Activated CD4-positive, alpha-beta T cell treated with anti-CD3 and anti-CD28 coated beads, Interleukin-2, amount 10 ng/mL, durations not matched to agents 24 days and 14 days (primary cell): ENCODE data around the gene HLA-DPB1. TPM values are rescaled to one million over a fixed set of nuclear protein-coding genes. Genes with fewer than 3 reads are reported as not detected.
A peak's percentile ranks its signal among the peaks of the same experiment; 100 is the strongest.
"Not testable (repeated sequence)": the region's sequence is repeated elsewhere in the genome, so short reads cannot be mapped to it uniquely, and the experiment has no call there.

Source experiments
- DNase-seq: peaks from one replicate; pipeline ENCODE4 v3.0.0; 2022
- H3K27ac Mint-ChIP-seq: one replicate; pipeline ENCODE4 v1.8.0; 2022; ENCODE audit warnings: mild to moderate bottlenecking, mixed read lengths
- H3K27me3 Mint-ChIP-seq: one replicate; pipeline ENCODE4 v1.8.0; 2022; ENCODE audit warnings: mixed read lengths
- H3K36me3 Mint-ChIP-seq: one replicate; pipeline ENCODE4 v1.8.0; 2022; ENCODE audit warnings: low read depth, mild to moderate bottlenecking, mixed read lengths
- H3K4me1 Mint-ChIP-seq: one replicate; pipeline ENCODE4 v1.8.0; 2021; ENCODE audit warnings: mixed read lengths
- H3K4me3 Mint-ChIP-seq: one replicate; pipeline ENCODE4 v1.8.0; 2022; ENCODE audit warnings: mild to moderate bottlenecking, moderate library complexity, mixed read lengths
- H3K9me3 Mint-ChIP-seq: one replicate; pipeline ENCODE4 v1.8.0; 2021; ENCODE audit warnings: mixed read lengths
- intact Hi-C: fragments of 100-400 bp; cut with micrococcal nuclease; formaldehyde crosslinking; loops from one replicate; pipeline ENCODE4 v1.15.1; 2023
- total RNA-seq: library from RNA; stranded (reverse); gene quantifications from 2 replicates; pipeline ENCODE4 v1.2.3, GENCODE V29; 2022

Gene HLA-DPB1
- total RNA-seq, 1 donor from 2014 or later: 6.2 TPM

DNA sequence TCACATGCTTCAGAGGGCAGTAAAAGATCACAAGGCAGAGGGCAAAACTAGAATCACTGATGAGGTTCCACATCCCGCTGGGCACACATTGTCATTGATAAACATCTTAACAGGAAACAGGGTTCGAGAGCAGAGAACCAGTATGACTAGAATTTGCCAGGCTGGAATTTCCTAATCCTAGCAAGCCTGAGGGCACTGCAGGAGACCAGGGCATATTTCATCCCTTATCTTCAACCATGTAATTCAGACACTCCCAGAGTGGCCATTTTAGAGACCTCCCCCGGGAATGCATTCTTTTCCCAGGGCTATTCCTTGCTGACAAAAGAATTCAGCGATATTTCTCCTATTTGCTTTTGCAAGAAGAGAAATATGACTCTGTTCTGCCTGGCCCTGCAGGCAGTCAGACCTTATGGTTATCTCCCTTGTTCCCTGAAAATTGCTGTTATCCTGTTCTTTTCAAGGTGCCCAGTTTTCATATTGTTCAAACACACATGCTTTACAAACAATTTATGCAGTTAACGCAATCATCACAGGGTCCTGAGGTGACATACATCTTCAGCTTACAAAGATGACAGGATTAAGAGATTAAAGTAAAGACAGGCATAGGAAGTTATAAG lies 25.4 kb downstream of the HLA-DPB1 start:
- H3K36me3 Mint-ChIP-seq, intact Hi-C loops, H3K27ac Mint-ChIP-seq, H3K4me1 Mint-ChIP-seq, H3K4me3 Mint-ChIP-seq: not testable (repeated sequence)
- Mint-ChIP-seq H3K9me3 (peaks cover 36% of the 10 kb centered on the region), H3K27me3 (peaks cover 56% of the 10 kb centered on the region)
- peak; percentile 53 for DNase-seq

DNA sequence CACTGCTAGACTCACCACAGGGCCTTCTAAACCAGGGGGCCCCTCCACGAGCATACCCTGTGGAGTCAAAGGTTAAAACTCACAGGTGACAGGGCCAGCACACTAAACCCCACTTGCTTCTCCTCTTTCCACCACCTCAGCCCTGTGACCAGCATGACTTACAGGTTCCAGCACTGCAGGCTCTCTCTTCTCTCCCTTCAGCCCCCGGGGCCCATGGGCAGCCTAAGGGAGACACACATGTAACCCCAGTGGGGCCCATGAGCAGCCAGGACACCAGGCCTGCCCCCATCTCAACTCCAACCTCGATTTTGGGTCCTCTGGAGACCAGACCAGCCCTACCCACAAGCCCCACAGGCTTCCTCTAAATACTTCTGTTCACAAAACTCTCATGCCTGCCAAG lies 28.0 kb downstream of the HLA-DPB1 start:
- peak; percentile 41 for DNase-seq
- H3K36me3 Mint-ChIP-seq: peaks cover 2% of the 10 kb centered on the region
- no peak overlapping the region for H3K27ac Mint-ChIP-seq
- H3K4me1 Mint-ChIP-seq: no peaks in the 10 kb centered on the region
- no peak overlapping the region for H3K4me3 Mint-ChIP-seq
- intact Hi-C loops: no loop called here
- H3K27me3 Mint-ChIP-seq: peaks cover 59% of the 10 kb centered on the region
- peaks cover 26% of the 10 kb centered on the region for H3K9me3 Mint-ChIP-seq

DNA sequence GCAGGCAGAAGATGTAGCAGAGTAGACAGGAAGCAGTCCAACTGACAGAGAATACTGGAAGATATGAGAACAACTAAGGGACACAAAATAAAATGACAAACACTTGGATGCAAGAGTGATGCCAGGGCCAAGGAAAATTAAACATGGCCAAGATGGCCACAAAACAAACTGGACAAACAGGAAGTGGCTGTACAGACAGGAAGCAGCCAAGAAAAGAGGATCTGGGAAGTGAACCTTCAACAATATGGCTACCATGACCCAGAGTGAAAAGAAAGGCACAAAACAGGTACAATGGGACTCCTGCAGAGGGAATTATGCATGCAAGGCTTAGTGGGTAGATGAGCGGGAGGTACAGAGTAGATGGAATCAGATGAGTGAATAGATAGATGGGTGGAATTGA lies 29.1 kb downstream of the HLA-DPB1 start:
- intact Hi-C loops: no loop called here
- Mint-ChIP-seq H3K4me1 (no peaks in the 10 kb centered on the region), H3K4me3 (no peak overlapping the region), H3K36me3 (no peaks in the 10 kb centered on the region), H3K27me3 (peaks cover 57% of the 10 kb centered on the region), H3K9me3 (peaks cover 21% of the 10 kb centered on the region), H3K27ac (no peak overlapping the region)
- DNase-seq: no peak

DNA sequence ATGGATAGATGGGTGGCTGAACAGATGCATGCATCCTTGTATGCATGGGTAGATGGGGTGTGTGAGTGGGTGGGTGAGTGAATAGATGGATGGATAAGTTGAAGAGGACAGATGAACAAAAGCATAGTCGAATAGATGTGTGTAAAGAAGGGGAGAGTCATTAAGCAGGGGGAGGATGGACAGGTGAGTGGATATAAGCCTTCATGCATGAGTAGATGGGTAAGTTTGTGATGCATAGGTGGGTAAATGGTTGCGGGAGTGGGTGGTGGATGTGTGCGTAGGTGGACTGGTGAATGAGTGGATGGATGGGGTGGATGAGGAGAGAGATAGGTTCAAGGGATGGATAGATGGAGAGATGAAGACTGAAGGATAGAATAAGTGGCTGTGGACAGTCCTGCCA lies 29.6 kb downstream of the HLA-DPB1 start:
- Mint-ChIP-seq H3K27ac (no peak overlapping the region), H3K4me3 (no peak overlapping the region), H3K9me3 (peaks cover 21% of the 10 kb centered on the region), H3K27me3 (peaks cover 59% of the 10 kb centered on the region), H3K36me3 (no peaks in the 10 kb centered on the region), H3K4me1 (no peaks in the 10 kb centered on the region)
- intact Hi-C loops: no loop called here
- peak; percentile 27 for DNase-seq

DNA sequence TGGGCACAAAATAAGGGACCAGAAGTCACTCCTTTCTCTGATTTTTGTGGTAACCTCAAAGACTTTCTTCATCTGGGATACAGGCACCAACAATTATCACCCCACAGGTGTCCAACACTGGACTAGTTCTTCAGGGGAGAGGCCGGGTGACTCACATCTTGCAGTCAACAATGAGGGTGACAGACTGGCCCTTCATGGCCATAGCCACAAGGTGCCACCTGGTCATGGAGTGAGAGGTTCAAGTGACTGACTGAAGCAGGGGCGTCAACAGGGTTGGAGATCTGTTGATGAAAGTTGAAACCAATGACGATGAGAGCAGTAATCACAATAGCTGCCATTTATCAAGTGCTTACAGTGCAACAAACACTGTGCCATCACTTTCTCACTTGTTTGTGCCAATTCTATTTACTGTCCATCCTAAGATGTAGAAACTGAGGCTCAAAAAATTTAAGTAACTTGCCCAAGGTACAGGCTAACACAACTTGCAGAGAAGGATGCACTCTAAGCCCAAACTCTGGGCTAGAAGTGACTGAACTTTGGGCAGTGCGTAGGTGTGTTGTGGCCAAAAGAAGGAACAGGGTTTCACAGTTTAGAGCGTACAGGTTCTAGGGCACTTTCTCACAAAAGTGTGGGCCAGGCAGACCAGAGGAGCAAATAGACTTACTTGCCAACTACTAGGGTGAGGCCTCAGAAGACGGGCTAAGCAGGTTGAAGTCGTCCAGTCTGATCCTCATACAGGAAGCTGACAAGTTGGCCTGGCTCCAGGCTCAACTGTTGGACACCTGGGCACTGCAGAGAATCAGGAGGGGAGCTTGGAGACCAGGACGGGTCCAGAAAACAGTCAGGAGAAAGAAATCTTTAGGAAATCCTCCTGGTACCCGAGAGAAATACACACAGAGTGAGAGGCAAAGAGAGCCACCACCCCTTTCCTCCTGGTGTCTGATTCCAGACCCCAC lies 30.4 kb downstream of the HLA-DPB1 start:
- H3K27me3 Mint-ChIP-seq: peaks cover 66% of the 10 kb centered on the region
- no peaks in the 10 kb centered on the region for H3K4me1 Mint-ChIP-seq

DNA sequence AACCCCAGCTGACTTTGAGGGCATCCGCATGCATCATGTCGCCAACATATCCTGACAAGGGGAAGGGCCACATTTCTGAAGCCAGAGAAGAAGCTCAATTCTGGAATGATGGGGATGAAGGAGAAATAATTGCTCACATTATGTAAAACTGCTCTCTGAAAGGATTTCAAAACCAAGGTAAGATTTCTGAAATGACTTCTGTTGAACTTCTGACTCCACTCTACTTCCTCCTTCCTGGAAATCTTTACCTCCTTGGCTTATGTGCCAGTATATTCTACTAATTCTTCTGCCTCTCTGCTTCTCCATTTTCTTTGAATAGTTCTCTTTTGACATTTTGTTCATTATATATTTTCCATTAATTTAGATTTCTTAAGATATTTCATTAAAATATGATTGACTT lies 31.9 kb downstream of the HLA-DPB1 start:
- intact Hi-C loops: no loop called here
- Mint-ChIP-seq H3K27ac (no peak overlapping the region), H3K4me3 (no peak overlapping the region), H3K4me1 (no peaks in the 10 kb centered on the region), H3K27me3 (peaks cover 68% of the 10 kb centered on the region), H3K9me3 (peaks cover 12% of the 10 kb centered on the region), H3K36me3 (no peaks in the 10 kb centered on the region)
- no peak for DNase-seq

More for the DNA sequence above, 30.4 kb downstream of the HLA-DPB1 start:
- Mint-ChIP-seq H3K4me3 (no peak overlapping the region), H3K36me3 (no peaks in the 10 kb centered on the region), H3K9me3 (peaks cover 21% of the 10 kb centered on the region), H3K27ac (no peak overlapping the region)
- intact Hi-C loops: no loop called here
- DNase-seq: peak; percentile 51

DNA sequence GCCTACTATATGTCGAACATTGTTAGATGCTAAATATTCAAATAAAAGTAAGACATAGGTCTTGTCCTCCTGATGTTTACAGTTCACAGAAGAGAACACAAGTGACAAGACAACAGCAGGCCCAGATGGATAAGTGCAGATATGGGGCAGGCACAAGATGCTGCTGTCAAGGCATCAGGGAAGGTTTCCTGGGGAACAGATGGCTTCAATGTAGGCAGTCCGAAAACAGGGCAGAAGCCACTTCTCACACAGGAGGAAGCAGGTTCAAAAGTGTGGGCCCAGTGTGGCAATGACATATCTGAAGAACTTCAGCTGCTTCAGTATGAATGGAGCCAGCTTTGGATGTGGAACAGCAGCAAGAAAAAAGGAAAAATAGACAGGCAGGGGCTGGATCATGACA lies 32.5 kb downstream of the HLA-DPB1 start:
- H3K9me3 Mint-ChIP-seq: peaks cover 12% of the 10 kb centered on the region
- no peaks in the 10 kb centered on the region for H3K4me1 Mint-ChIP-seq
- intact Hi-C loops: no loop called here
- H3K27ac Mint-ChIP-seq: no peak overlapping the region
- H3K4me3 Mint-ChIP-seq: no peak overlapping the region
- DNase-seq: peak; percentile 39
- H3K27me3 Mint-ChIP-seq: peaks cover 72% of the 10 kb centered on the region
- no peaks in the 10 kb centered on the region for H3K36me3 Mint-ChIP-seq

DNA sequence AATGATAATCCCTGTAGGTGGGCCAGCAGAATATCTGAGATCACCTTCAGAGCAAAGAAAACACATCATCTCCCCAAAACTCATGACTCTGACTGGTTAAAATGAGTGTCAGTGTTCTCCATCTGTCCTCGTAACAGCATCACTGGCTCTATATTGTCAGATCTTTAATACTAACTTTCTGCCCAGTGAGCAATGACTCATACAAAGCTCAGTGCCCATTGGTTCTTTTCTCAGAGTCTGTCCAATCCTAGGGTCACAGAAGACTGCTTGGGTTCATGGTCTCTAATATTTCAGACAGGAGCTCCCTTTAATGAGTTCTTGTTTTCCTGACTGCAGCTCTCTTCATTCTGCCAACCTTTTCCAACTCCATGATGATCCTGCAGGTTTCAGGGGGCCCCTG lies 36.4 kb downstream of the HLA-DPB1 start:
- Mint-ChIP-seq H3K27ac (no peak overlapping the region), H3K27me3 (peaks cover 82% of the 10 kb centered on the region), H3K36me3 (no peaks in the 10 kb centered on the region), H3K4me1 (peaks cover 6% of the 10 kb centered on the region), H3K4me3 (no peak overlapping the region), H3K9me3 (no peaks in the 10 kb centered on the region)
- peak; percentile 78 for DNase-seq
- intact Hi-C loops: no loop called here

DNA sequence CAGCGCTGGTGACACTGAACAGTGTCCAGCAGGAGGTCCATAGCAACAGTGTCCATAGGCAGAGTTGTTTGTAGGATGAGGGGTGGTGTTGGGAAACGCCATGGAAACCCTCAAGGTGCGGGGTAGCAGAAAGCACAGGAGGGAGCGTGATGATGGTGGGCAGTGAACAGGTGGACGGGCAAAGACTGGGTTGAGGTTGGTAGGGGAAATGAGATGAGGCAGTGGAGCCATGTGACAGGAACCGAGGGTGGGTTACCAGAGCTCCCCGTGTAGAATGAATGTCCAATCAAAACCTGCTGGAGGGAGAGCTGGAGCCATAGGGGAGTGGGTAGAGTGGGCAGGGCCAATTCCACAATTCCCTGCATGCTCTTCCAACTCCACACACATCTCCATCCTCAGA lies 38.0 kb downstream of the HLA-DPB1 start:
- peak; percentile 49 for DNase-seq
- peaks cover 83% of the 10 kb centered on the region for H3K27me3 Mint-ChIP-seq
- H3K4me3 Mint-ChIP-seq: no peak overlapping the region
- no peaks in the 10 kb centered on the region for H3K36me3 Mint-ChIP-seq
- H3K9me3 Mint-ChIP-seq: no peaks in the 10 kb centered on the region
- intact Hi-C loops: no loop called here
- no peak overlapping the region for H3K27ac Mint-ChIP-seq
- H3K4me1 Mint-ChIP-seq: peaks cover 12% of the 10 kb centered on the region

DNA sequence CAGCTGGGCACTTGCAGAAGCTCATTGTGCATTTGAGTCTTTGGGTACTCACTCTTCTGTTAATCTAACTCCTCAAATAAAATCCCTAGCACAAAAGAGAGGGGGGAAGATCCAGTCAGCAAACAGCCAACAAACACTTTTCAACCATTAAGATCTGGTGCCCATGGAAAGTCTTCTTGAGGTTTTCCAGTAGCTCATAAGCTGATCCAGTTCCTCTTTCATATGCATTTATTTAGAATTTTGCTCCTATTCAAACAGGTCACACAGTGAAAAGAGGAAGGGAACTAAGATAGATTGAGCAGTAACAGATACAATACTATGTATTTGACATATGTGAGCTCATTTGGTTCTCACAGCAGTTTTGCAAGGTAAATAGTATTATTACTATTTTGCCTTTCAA lies 38.6 kb downstream of the HLA-DPB1 start:
- H3K36me3 Mint-ChIP-seq: no peaks in the 10 kb centered on the region

DNA sequence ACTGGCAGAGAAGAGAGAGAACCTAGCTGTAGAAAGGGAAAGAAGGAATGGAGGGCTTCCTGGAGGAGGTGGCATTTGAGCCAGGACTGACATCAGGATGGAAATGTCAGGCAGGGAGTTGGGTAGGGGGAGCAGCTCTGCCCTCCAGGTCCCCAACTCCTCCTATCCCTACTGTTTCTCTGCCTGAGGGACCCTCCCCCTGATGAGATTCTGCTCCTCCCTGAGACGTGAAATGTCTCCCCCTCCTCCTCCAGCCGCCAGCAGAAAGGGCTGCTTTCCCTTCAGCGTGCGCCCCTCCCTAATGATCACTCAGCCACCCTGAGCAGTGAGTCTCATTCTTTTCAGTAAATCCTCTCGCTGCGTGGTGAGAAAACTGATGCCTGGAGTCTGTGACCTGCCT lies 40.6 kb downstream of the HLA-DPB1 start:
- no peaks in the 10 kb centered on the region for H3K9me3 Mint-ChIP-seq
- H3K36me3 Mint-ChIP-seq: no peaks in the 10 kb centered on the region
- DNase-seq: peak; percentile 52
- H3K27me3 Mint-ChIP-seq: peaks cover 80% of the 10 kb centered on the region
- no peak overlapping the region for H3K27ac Mint-ChIP-seq
- H3K4me1 Mint-ChIP-seq: peaks cover 12% of the 10 kb centered on the region
- intact Hi-C loops: loop anchor here (5.0 kb wide), 1 partner anchor 46 kb away; no protein-coding TSS in a partner anchor
- no peak overlapping the region for H3K4me3 Mint-ChIP-seq

More for the DNA sequence above, 38.6 kb downstream of the HLA-DPB1 start:
- Mint-ChIP-seq H3K4me3 (no peak overlapping the region), H3K27me3 (peaks cover 83% of the 10 kb centered on the region), H3K4me1 (peaks cover 12% of the 10 kb centered on the region), H3K27ac (no peak overlapping the region), H3K9me3 (no peaks in the 10 kb centered on the region)
- intact Hi-C loops: no loop called here
- DNase-seq: no peak

DNA sequence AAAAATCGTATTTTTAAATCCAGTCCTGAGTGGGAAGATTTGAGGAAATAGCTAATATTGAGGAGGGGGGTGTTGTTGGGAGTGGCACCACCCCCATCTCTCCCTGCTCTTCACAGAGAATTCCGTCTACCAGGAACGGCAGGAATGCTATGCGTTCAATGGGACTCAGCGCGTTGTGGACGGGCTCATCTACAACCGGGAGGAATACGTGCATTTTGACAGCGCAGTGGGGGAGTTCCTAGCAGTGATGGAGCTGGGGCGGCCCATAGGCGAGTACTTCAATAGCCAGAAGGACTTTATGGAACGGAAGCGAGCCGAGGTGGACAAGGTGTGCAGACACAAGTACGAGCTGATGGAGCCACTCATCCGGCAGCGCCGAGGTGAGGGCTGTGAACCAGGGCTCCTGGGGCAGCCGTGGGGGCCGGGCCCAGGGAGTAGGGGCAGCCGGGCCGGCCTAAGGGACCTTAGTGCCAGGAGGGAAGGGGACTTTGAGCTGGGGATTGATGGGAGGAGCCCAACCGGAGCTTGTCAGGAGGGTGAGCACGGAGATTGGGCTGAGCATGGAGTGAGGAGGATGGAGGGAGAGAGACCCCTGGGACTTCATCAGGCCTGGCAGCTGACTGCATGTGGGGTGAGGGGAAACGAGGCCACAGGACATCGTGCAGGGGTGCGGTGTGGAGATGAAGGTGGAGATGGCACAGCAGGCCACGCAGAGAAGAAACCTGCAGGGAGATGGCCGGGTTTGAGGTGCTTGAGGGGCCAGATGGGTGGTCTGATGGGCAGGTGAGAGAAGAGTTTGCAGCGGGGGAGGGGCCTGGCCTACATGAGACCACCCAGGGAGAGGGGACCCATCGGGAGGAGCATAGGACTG lies 41.3 kb downstream of the HLA-DPB1 start:
- H3K27me3 Mint-ChIP-seq: peaks cover 81% of the 10 kb centered on the region
- H3K4me1 Mint-ChIP-seq: peaks cover 12% of the 10 kb centered on the region
- H3K4me3 Mint-ChIP-seq: no peak overlapping the region
- intact Hi-C loops: loop anchor here (5.0 kb wide), 1 partner anchor 45 kb away; no protein-coding TSS in a partner anchor
- H3K9me3 Mint-ChIP-seq: no peaks in the 10 kb centered on the region
- H3K27ac Mint-ChIP-seq: no peak overlapping the region
- peak; percentile 63 for DNase-seq
- H3K36me3 Mint-ChIP-seq: no peaks in the 10 kb centered on the region

DNA sequence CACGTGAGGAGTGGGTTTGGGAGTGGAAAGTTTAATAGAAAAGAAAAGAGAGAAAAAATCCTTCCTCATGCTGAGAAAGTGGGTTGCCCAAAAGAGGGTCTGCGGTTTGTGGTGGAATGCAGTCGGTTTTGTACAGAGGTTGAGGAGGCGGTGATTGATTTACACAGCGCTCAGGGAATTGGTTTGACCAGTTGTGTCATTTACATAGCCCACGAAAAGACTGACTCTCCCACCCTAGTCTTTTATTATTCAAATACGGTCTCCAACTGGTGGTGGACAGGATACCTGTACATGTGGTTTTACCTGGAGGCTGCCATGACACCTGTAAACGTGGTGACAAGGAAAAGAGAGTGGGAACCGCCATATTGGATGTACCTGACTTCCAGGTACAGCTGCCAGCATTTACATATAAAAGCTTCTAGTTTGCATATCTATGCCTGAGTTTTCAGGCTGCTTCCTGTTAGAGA lies 42.1 kb downstream of the HLA-DPB1 start:
- Mint-ChIP-seq H3K4me3 (no peak overlapping the region), H3K9me3 (no peaks in the 10 kb centered on the region), H3K4me1 (peaks cover 12% of the 10 kb centered on the region), H3K27me3 (peaks cover 75% of the 10 kb centered on the region), H3K36me3 (no peaks in the 10 kb centered on the region), H3K27ac (no peak overlapping the region)
- DNase-seq: no peak
- intact Hi-C loops: loop anchor here (1.0 to 5.0 kb wide), 2 partner anchors 44 to 130 kb away; no protein-coding TSS in a partner anchor
